ENCODE measurements around the gene SFXN5. TPM values are rescaled to one million over a fixed set of nuclear protein-coding genes. Genes with fewer than 3 reads are reported as not detected.

The SFXN5 gene
- total RNA-seq, 3 donors from 2014 or later (not counting 1 experiment from before 2014, with no cell fraction given): 15.3 to 22.3 (median 19.8) TPM

- Mint-ChIP-seq H3K4me3 (no peak overlapping the region), H3K36me3 (no peaks in the 10 kb centered on the region), H3K4me1 (no peaks in the 10 kb centered on the region), H3K27me3 (ENCODE audit: low read depth in 2 of 2) (no peaks in the 10 kb centered on the region), H3K27ac (no peak overlapping the region), H3K9me3 (no peaks in the 10 kb centered on the region)
- Histone ChIP-seq H3K9me3 (ENCODE audit: control insufficient read depth, insufficient read depth, low read length) (no peaks in the 10 kb centered on the region), H3K36me3 (ENCODE audit: control insufficient read depth, insufficient read depth, low read length) (peaks cover 2% of the 10 kb centered on the region), H3K27me3 (ENCODE audit: control insufficient read depth, insufficient read depth, low read length) (no peaks in the 10 kb centered on the region), H3K4me1 (ENCODE audit: control insufficient read depth, insufficient read depth, low read length) (no peaks in the 10 kb centered on the region), H3K27ac (ENCODE audit: low read length) (no peak overlapping the region), H3K4me3 (ENCODE audit: low read length) (no peak overlapping the region)
- no peak for ATAC-seq
- intact Hi-C loops (cut with micrococcal nuclease): no loop called here
- no peak for TF ChIP-seq CTCF (IDR thresholded peaks at IDR 0.05)
- WGBS (ENCODE audit: insufficient coverage): 93% methylated on average over 8 of the region's 8 CpGs
- DNase-seq: no peak
These were observed 50.0 kb downstream of the SFXN5 start for GRCh38 chr2:73021371-73022010.

- TF ChIP-seq CTCF (IDR thresholded peaks at IDR 0.05): no peak
- Histone ChIP-seq H3K4me1 (ENCODE audit: control insufficient read depth, insufficient read depth, low read length) (no peaks in the 10 kb centered on the region), H3K4me3 (ENCODE audit: low read length) (no peak overlapping the region), H3K27me3 (ENCODE audit: control insufficient read depth, insufficient read depth, low read length) (no peaks in the 10 kb centered on the region), H3K27ac (ENCODE audit: low read length) (no peak overlapping the region), H3K36me3 (ENCODE audit: control insufficient read depth, insufficient read depth, low read length) (peaks cover 2% of the 10 kb centered on the region), H3K9me3 (ENCODE audit: control insufficient read depth, insufficient read depth, low read length) (no peaks in the 10 kb centered on the region)
- Mint-ChIP-seq H3K27ac (no peak overlapping the region), H3K36me3 (no peaks in the 10 kb centered on the region), H3K4me1 (no peaks in the 10 kb centered on the region), H3K9me3 (no peaks in the 10 kb centered on the region), H3K27me3 (ENCODE audit: low read depth in 2 of 2) (no peaks in the 10 kb centered on the region), H3K4me3 (no peak overlapping the region)
- DNase-seq (no peak), ATAC-seq (no peak)
- intact Hi-C loops (cut with micrococcal nuclease): no loop called here
- 95% methylated on average over 12 of the region's 12 CpGs for WGBS (ENCODE audit: insufficient coverage)
These were observed 50.7 kb downstream of the SFXN5 start for GRCh38 chr2:73020657-73021370.

- no peak overlapping the region for H3K4me3 ChIP-seq (ENCODE audit: low read length)
- TF ChIP-seq CTCF (IDR thresholded peaks at IDR 0.05): no peak
- H3K36me3 ChIP-seq (ENCODE audit: control insufficient read depth, insufficient read depth, low read length): peaks cover 2% of the 10 kb centered on the region
- Mint-ChIP-seq H3K27ac (no peak overlapping the region), H3K27me3 (ENCODE audit: low read depth in 2 of 2) (no peaks in the 10 kb centered on the region), H3K36me3 (no peaks in the 10 kb centered on the region), H3K9me3 (no peaks in the 10 kb centered on the region), H3K4me1 (no peaks in the 10 kb centered on the region), H3K4me3 (no peak overlapping the region)
- H3K27ac ChIP-seq (ENCODE audit: low read length): no peak overlapping the region
- intact Hi-C loops (cut with micrococcal nuclease): no loop called here
- H3K4me1 ChIP-seq (ENCODE audit: control insufficient read depth, insufficient read depth, low read length): no peaks in the 10 kb centered on the region
- H3K9me3 ChIP-seq (ENCODE audit: control insufficient read depth, insufficient read depth, low read length): no peaks in the 10 kb centered on the region
- 91% methylated on average over 8 of the region's 8 CpGs for WGBS (ENCODE audit: insufficient coverage)
- ATAC-seq (no peak), DNase-seq (no peak)
- no peaks in the 10 kb centered on the region for H3K27me3 ChIP-seq (ENCODE audit: control insufficient read depth, insufficient read depth, low read length)
These were observed 51.2 kb downstream of the SFXN5 start for GRCh38 chr2:73020306-73020656.
